Activated naive CD4-positive, alpha-beta T cell (primary cell): ENCODE measurements around the gene SOSTDC1.
"Not testable (repeated sequence)": the region's sequence is repeated elsewhere in the genome, so short reads cannot be mapped to it uniquely, and the experiment has no call there.

Source experiments
- DNase-seq, 4 experiments: peaks; one replicate each; lab custom pipeline; 2025; lab: John Stamatoyannopoulos, UW

SOSTDC1 gene

GRCh38 chr7:16465469-16466361 is at the start of gene SOSTDC1:
Gene SOSTDC1, minus strand, starts transcription at chr7:16465738. Its CDS starts 70 bp downstream, at chr7:16465668.
- DNase-seq, result no peak

GRCh38 chr7:16514729-16515128 is 49.2 kb upstream of the SOSTDC1 start:
- DNase-seq, result no peak

- no peak for DNase-seq
These were observed 48.7 kb upstream of the SOSTDC1 start for GRCh38 chr7:16514271-16514670.

GRCh38 chr7:16512097-16512496 is 46.6 kb upstream of the SOSTDC1 start:
- no peak for DNase-seq

GRCh38 chr7:16511314-16511713 is 45.8 kb upstream of the SOSTDC1 start:
- DNase-seq, result no peak

- DNase-seq, result no peak
These were observed 44.3 kb upstream of the SOSTDC1 start for GRCh38 chr7:16509829-16510228.

GRCh38 chr7:16506422-16506821 is 40.9 kb upstream of the SOSTDC1 start:
- not testable (repeated sequence) for DNase-seq

- DNase-seq, result no peak
These were observed 38.5 kb upstream of the SOSTDC1 start for GRCh38 chr7:16504019-16504418.

GRCh38 chr7:16502303-16502702 is 36.8 kb upstream of the SOSTDC1 start:
- DNase-seq, result no peak

- no peak for DNase-seq
These were observed 32.6 kb upstream of the SOSTDC1 start for GRCh38 chr7:16498122-16498521.

- no peak for DNase-seq
These were observed 29.6 kb upstream of the SOSTDC1 start for GRCh38 chr7:16494955-16495719.

GRCh38 chr7:16494551-16494950 is 29.0 kb upstream of the SOSTDC1 start:
- no peak for DNase-seq

- DNase-seq, result no peak
These were observed 27.7 kb upstream of the SOSTDC1 start for GRCh38 chr7:16493266-16493665.

GRCh38 chr7:16492513-16493062 is 27.1 kb upstream of the SOSTDC1 start:
- DNase-seq, result no peak

GRCh38 chr7:16491148-16491547 is 25.6 kb upstream of the SOSTDC1 start:
- DNase-seq, result no peak

GRCh38 chr7:16484453-16485158 is 19.1 kb upstream of the SOSTDC1 start:
- DNase-seq, result no peak

- no peak for DNase-seq
These were observed 14.1 kb upstream of the SOSTDC1 start for GRCh38 chr7:16479591-16479990.

GRCh38 chr7:16479161-16479560 is 13.6 kb upstream of the SOSTDC1 start:
- DNase-seq, result no peak

GRCh38 chr7:16471933-16472332 is 6.4 kb upstream of the SOSTDC1 start:
- no peak for DNase-seq

- DNase-seq, result no peak
These were observed 1.4 kb downstream of the SOSTDC1 start for GRCh38 chr7:16463949-16464715.

GRCh38 chr7:16463520-16463919 is 2.0 kb downstream of the SOSTDC1 start:
- no peak for DNase-seq
